AG09309 (cell line): Measurements from ENCODE around the gene KRT9.
"Not testable (repeated sequence)": the region's sequence is repeated elsewhere in the genome, so short reads cannot be mapped to it uniquely, and the experiment has no call there.

Experiments used
- DNase-seq: peaks from one replicate; pipeline ENCODE4 v3.0.0-alpha.2; 2010; ENCODE audit warnings: low read depth
- H3K4me3 ChIP-seq: 2 replicates; pipeline ENCODE4 v1.5.1; 2011; ENCODE audit warnings: mild to moderate bottlenecking, low read depth, low read length, moderate library complexity; ENCODE audit not compliant: control insufficient read depth
- CTCF ChIP-seq: IDR thresholded peaks from 2 replicates; pipeline ENCODE4 v1.5.1; 2011; ENCODE audit warnings: mild to moderate bottlenecking, low read depth, low read length, inconsistent platforms; ENCODE audit not compliant: insufficient read depth, control insufficient read depth; ENCODE audit errors: missing control alignments

The KRT9 gene

DNA sequence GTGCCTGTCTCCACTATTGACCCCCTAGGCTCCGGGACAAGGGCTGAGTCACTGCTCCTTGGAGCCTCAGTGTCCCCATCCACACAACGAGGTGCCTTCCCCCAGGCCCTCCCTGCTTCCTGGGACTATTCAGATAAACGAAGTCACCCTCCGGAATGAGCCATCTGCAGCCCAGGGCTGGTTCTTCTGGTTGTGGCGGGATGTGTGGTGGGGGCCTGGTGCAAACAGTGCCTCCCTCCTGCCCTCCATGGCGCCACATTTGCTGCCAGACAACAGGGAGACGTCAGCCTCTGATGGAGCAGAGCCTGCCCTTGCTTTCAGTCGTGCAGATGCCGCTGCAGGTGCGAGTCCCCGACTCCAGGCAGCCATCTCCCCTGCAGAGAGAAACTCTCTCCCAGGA lies 45.8 kb upstream of the KRT9 start:
- TF ChIP-seq CTCF: no peak
- H3K4me3 ChIP-seq: no peak overlapping the region
- DNase-seq: no peak

- DNase-seq: no peak
- H3K4me3 ChIP-seq: no peak overlapping the region
- no peak for TF ChIP-seq CTCF
These were observed 45.3 kb upstream of the KRT9 start for GRCh38 chr17:41617136-41617535.

DNA sequence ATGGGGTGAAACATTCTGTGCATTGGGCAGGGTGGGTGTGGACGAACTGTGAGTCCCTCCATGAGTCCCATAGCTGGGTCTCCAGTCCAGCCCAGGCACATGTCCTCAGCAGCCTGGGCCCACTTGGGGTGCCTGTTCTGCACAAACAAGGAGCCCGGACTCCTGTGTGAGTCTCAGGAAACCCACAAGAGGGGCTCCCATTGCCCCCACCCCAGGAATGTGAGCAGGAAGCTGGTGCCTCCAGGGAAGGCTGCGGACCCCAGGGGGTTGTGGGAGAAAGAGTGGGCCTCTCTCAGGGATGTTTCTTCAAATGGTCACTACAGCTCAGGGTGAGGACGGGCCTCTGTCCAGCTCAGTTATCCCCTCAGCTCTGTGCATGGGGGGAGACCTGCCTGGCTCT lies 44.6 kb upstream of the KRT9 start:
- not testable (repeated sequence) for DNase-seq, H3K4me3 ChIP-seq

GRCh38 chr17:41615454-41615853 lies 43.6 kb upstream of the KRT9 start:
- TF ChIP-seq CTCF: no peak
- H3K4me3 ChIP-seq: no peak overlapping the region
- DNase-seq: no peak

DNA sequence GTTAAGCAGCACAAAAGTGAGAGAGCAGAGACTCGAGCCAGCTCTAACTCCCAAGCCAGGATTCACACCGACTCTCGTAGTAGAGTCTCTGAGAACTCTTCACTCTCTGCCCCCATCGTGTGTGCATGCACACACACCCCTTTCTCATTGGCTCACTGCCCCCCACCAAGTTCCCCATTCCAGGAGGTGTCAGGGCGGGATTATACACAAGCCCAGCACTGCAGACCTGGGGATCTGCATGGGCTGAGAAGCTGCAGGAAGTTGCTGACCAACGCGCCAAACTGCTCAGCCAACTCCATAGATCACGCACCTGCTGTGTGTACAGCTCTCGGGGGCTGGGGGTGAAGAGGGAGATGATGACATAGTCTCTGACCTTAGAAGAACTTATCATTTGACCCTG lies 42.9 kb upstream of the KRT9 start:
- H3K4me3 ChIP-seq, DNase-seq: not testable (repeated sequence)

DNA sequence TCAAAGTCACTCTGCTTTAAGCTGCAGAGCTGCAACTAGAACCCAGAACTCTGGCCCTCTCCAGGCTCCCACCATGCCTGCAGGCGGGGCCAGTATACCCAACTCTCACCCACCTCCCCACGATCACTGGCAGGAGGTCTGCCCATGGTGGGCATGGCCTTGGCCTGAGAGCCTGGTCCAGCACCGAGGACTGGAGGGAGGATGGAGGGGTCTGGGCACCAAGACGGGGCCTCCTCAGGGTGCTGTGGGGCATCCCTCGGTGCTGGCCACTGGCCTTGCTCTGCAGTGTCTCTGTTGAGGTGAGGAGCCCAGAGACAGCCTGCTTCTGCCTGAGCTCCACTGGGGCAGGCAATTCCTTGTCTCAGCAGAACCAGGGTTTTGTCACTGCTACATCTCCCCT lies 42.2 kb upstream of the KRT9 start:
- DNase-seq: no peak
- no peak for TF ChIP-seq CTCF
- H3K4me3 ChIP-seq: no peak overlapping the region

GRCh38 chr17:41613277-41614082 lies 41.6 kb upstream of the KRT9 start:
- no peak overlapping the region for H3K4me3 ChIP-seq
- no peak for DNase-seq
- TF ChIP-seq CTCF: no peak

DNA sequence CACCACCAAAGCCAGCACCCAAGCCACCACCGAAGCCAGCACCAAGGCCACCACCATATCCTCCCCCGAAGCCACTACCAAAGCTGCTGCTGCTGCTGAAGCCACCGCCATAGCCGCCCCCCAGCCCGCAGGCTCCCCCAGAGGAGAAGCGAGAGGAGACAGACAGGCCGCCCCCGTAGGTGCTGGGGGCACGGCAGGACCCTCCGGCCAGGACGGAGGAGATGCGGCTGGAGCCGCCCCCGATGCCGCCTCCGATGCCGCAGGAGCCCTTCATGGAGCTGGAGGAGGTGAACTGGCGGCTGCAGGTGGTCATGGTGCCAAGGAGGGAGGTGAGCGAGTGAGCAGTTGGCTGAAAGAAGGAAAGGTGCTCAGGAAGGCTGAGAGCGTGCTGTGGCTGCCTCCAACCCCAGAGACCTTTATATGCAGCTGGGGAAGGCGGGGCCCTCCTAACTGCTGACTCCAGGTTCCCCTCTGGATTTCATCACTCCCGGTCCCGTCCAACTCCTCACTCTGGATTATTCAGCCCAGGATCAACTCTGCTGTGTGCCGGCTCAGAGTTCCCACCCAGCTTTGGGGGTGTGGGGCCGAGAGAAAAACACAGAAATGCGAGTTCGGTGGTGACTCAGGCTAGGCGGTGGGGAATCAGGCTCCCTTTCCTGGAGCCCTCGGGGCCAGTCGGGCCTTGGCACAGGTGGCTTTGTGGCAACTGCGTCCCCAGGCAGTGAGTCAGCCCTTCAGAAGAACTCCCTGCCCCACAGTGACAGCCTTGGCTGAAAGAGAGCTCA lies 40.7 kb upstream of the KRT9 start, which contains the start of gene KRT16:
KRT16 (minus strand) TSS at position 392 of the 785 bp plus-strand sequence; CDS start at position 313, 79 bp downstream.
- DNase-seq: not testable (repeated sequence)

More for the DNA sequence above, 40.7 kb upstream of the KRT9 start, which contains the start of gene KRT16:
- not testable (repeated sequence) for H3K4me3 ChIP-seq
